ENCODE measurements around the gene ZNF865. TPM values are rescaled to one million over a fixed set of nuclear protein-coding genes. Genes with fewer than 3 reads are reported as not detected.
A peak's percentile ranks its signal among the peaks of the same experiment; 100 is the strongest.

ZNF865 gene
- total RNA-seq, 1 donor from 2014 or later: 0.49 TPM

DNA sequence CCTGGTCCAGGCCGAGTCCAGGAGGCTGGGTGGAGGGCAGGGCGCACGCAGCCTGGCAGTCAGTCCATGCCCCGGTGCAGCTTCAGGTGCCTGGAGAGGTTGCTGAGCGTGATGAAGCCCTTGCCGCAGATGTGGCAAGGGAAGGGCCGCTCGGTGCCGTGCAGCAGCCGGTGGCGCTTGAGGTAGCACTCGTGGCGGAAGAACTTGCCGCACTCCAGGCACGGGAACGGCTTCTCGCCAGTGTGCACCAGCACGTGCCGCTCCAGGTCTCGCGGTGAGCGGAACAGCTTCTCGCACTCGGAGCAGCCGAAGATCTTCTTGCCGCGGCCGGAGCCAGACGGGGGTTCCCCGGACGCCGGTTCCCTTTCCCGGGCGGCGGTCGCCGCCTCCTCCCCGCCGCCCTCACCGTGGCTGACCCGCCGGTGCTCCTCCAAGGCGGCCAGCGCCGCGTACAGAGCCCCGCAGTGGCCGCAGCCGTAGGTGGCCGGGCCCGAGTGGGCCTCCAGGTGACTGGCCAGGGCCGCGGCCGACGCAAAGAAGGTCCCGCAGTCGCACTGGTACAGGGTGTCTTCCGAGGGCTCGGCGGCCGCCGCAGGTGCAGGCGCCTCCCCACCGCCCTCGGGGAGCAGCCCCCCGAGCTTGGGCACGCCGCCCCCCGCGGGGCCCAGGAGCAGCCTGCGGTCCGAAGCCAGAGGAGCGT is 12.9 kb upstream of the ZNF865 start:
- Histone ChIP-seq H3K9me3 (ENCODE audit: low read depth) (no peaks in the 10 kb centered on the region), H3K27me3 (no peaks in the 10 kb centered on the region), H3F3A (ENCODE audit: low read depth) (peaks cover 35% of the 10 kb centered on the region), H3K9ac (no peak overlapping the region), H3K4me3 (no peak overlapping the region), H3K27ac (no peak overlapping the region), H4K20me1 (ENCODE audit: low read depth) (no peaks in the 10 kb centered on the region), H3K36me3 (peaks cover 17% of the 10 kb centered on the region), H3K4me1 (peaks cover 16% of the 10 kb centered on the region), H2AFZ (replicated peaks) (no peak overlapping the region), H3K4me2 (no peak overlapping the region), H3K79me2 (ENCODE audit: low read depth) (peaks cover 7% of the 10 kb centered on the region)
- Mint-ChIP-seq H3K27me3 (ENCODE audit: insufficient read depth, low read depth) (peaks cover 2% of the 10 kb centered on the region), H3K4me3 (no peak overlapping the region), H3K27ac (no peak overlapping the region), H3K9me3 (peaks cover 5% of the 10 kb centered on the region), H3K4me1 (peaks cover 28% of the 10 kb centered on the region), H3K36me3 (peaks cover 36% of the 10 kb centered on the region)
- TF ChIP-seq, protein P1, sequence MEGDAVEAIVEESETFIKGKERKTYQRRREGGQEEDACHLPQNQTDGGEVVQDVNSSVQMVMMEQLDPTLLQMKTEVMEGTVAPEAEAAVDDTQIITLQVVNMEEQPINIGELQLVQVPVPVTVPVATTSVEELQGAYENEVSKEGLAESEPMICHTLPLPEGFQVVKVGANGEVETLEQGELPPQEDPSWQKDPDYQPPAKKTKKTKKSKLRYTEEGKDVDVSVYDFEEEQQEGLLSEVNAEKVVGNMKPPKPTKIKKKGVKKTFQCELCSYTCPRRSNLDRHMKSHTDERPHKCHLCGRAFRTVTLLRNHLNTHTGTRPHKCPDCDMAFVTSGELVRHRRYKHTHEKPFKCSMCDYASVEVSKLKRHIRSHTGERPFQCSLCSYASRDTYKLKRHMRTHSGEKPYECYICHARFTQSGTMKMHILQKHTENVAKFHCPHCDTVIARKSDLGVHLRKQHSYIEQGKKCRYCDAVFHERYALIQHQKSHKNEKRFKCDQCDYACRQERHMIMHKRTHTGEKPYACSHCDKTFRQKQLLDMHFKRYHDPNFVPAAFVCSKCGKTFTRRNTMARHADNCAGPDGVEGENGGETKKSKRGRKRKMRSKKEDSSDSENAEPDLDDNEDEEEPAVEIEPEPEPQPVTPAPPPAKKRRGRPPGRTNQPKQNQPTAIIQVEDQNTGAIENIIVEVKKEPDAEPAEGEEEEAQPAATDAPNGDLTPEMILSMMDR (IDR thresholded peaks at IDR 0.05): no peak
- no peak for TF ChIP-seq EZH2phosphoT487 (IDR thresholded peaks at IDR 0.05)
- TF ChIP-seq EZH2 (IDR thresholded peaks at IDR 0.05): no peak
- no peak for DNase-seq (ENCODE audit: low spot score)

DNA sequence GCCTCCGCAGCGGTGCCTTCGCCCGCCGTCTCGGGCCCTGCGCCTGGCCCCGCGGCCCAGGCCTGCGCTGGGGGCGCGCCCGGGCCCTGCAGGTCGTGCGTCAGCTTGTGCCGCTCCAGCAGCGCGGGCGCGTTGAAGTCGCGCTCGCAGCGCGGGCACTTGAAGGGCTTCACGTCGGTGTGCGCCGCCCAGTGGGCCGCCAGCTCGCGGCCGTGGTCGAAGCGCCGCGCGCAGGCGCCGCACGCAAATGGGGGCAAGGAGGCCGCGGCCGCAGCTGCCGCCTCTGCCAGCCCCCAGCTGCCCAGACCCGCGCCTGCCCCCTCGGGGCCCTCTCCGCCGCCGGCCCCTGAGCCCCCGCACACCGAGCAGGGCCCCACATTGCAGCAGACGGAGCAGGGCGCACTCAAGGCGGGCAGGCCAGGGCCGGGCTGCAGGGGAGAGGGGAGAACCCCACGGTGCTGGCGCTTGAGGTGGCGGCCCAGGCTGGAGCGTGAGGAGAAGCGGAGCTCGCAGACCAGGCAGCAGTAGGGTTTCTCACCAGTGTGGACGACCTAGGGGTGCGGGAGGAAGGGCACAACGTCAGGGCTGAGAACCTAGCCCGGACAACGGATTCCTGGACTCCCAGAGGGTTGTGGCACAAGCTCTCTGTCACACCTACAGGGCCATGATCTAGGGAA is 12.2 kb upstream of the ZNF865 start:
- Histone ChIP-seq H3K4me1 (peaks cover 19% of the 10 kb centered on the region), H3K9ac (no peak overlapping the region), H3K27ac (no peak overlapping the region), H4K20me1 (ENCODE audit: low read depth) (no peaks in the 10 kb centered on the region), H3K27me3 (no peaks in the 10 kb centered on the region), H3K4me2 (no peak overlapping the region), H2AFZ (replicated peaks) (no peak overlapping the region), H3K36me3 (peaks cover 17% of the 10 kb centered on the region), H3F3A (ENCODE audit: low read depth) (peaks cover 40% of the 10 kb centered on the region), H3K9me3 (ENCODE audit: low read depth) (no peaks in the 10 kb centered on the region), H3K4me3 (no peak overlapping the region), H3K79me2 (ENCODE audit: low read depth) (peaks cover 14% of the 10 kb centered on the region)
- H3K27me3 Mint-ChIP-seq (ENCODE audit: insufficient read depth, low read depth): peaks cover 2% of the 10 kb centered on the region
- H3K9me3 Mint-ChIP-seq: peaks cover 5% of the 10 kb centered on the region
- peaks cover 40% of the 10 kb centered on the region for H3K36me3 Mint-ChIP-seq
- TF ChIP-seq EZH2 (IDR thresholded peaks at IDR 0.05) (no peak), EZH2phosphoT487 (IDR thresholded peaks at IDR 0.05) (no peak)
- TF ChIP-seq, protein P1 (IDR thresholded peaks at IDR 0.05): no peak
- peaks cover 33% of the 10 kb centered on the region for H3K4me1 Mint-ChIP-seq
- H3K27ac Mint-ChIP-seq: peak overlapping the region; percentile 81
- H3K4me3 Mint-ChIP-seq: no peak overlapping the region
- DNase-seq (ENCODE audit: low spot score): no peak

DNA sequence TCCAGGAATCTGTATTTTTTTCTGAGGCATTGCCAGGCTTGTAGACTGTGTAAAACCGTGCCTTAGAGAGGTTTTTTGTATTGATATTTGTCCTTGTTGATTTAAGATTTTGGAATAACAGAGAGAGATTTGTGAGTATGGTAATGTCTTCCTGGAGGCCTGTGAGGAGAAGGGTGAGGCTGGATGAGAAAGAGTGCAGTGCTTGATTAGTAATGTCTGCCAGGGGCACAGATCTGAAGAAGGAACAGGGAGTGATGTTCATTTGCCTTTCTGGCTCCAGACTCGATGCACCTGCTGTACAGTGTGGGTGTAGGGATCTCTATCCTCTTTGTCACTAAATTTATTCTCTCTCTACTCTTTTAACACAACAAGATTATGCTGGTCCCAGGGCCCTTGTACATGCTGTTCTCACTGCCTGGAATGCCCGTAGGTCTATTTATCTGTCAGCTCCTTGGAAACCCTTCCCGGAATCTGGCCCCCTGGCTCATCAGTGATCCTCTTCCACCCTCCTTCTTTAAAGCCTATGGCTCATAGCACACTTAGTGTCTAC is 10.4 kb upstream of the ZNF865 start:
- no peak overlapping the region for H3K9ac ChIP-seq
- no peak overlapping the region for H3K4me3 ChIP-seq
- TF ChIP-seq, protein P1 (IDR thresholded peaks at IDR 0.05): no peak
- no peak for TF ChIP-seq EZH2phosphoT487 (IDR thresholded peaks at IDR 0.05)
- TF ChIP-seq EZH2 (IDR thresholded peaks at IDR 0.05): no peak
- no peaks in the 10 kb centered on the region for H3K27me3 ChIP-seq
- no peaks in the 10 kb centered on the region for H4K20me1 ChIP-seq (ENCODE audit: low read depth)
- no peak overlapping the region for H3K27ac ChIP-seq
- H3K79me2 ChIP-seq (ENCODE audit: low read depth): peaks cover 16% of the 10 kb centered on the region
- H3K4me1 ChIP-seq: peaks cover 11% of the 10 kb centered on the region
- no peak for DNase-seq (ENCODE audit: low spot score)
- H3K4me3 Mint-ChIP-seq: peak overlapping the region; percentile 1
- H3K36me3 ChIP-seq: peaks cover 17% of the 10 kb centered on the region
- H3K27me3 Mint-ChIP-seq (ENCODE audit: insufficient read depth, low read depth): peaks cover 4% of the 10 kb centered on the region
- no peak overlapping the region for H3K4me2 ChIP-seq
- no peak overlapping the region for H2AFZ ChIP-seq (replicated peaks)
- peaks cover 44% of the 10 kb centered on the region for H3K36me3 Mint-ChIP-seq
- no peaks in the 10 kb centered on the region for H3K9me3 ChIP-seq (ENCODE audit: low read depth)
- H3K27ac Mint-ChIP-seq: no peak overlapping the region
- peaks cover 8% of the 10 kb centered on the region for H3K9me3 Mint-ChIP-seq
- peaks cover 29% of the 10 kb centered on the region for H3K4me1 Mint-ChIP-seq
- peaks cover 41% of the 10 kb centered on the region for H3F3A ChIP-seq (ENCODE audit: low read depth)

All from neural progenitor cell (in vitro differentiated cells).